ENCODE results near the gene MRTFB.
"Not testable (repeated sequence)": the region's sequence is repeated elsewhere in the genome, so short reads cannot be mapped to it uniquely, and the experiment has no call there.

MRTFB gene

DNA sequence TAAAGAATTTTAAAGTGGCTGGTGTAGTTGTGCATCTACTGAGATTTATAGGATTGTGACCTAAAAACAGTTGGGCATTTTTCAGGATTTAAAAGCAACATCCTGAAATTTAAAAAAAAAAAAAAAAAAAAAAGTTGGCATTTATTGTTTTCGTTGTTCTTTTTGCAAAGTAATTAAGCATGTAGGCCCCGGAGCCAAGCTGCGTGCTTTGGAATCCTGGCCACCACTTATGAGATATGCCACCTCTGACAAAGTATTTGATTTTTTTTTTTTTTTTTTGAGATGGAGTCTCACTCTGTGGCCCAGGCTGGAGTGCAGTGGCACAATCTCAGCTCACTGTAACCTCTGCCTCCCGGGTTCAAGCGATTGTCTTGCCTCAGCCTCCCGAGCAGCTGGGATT lies 112.8 kb downstream of the MRTFB start:
- DNase-seq (ENCODE audit: low read depth in 2 of 2), result not testable (repeated sequence)

GRCh38 chr16:14186007-14186794 lies 115.1 kb downstream of the MRTFB start:
- no peak for DNase-seq (ENCODE audit: low read depth in 2 of 2)

GRCh38 chr16:14186795-14187221 lies 115.7 kb downstream of the MRTFB start:
- no peak for DNase-seq (ENCODE audit: low read depth in 2 of 2)

- DNase-seq (ENCODE audit: low read depth in 2 of 2), result no peak
Measured at GRCh38 chr16:14187517-14188338, 116.6 kb downstream of the MRTFB start.

DNA sequence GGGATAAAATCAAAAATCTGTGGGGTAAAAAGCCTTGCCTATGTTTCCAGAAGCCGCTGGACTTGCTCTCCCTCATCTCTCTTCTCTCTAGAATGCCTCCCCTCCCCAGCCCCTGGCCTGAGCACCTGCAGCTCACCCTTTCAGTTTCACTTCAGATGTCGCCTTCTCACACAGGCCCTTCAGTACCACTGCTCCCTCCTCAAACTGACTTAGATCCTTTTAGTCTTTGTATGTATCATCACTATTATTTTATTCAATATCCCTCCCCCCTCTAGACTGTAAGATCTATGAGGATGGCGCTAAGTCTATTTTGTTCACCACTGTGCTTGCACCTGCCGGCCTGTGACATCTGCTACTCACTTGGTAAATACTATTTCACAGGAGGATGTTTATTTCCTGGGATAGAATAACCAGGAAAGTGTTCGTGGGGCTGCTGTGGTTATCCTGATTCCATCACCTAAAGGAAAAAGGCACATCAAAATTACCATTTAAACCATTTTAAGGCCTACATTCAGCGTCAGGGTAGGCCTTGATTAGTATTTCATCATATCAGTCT lies 122.3 kb downstream of the MRTFB start:
- DNase-seq (ENCODE audit: low read depth in 2 of 2), result peak; percentile 3 to 24

DNA sequence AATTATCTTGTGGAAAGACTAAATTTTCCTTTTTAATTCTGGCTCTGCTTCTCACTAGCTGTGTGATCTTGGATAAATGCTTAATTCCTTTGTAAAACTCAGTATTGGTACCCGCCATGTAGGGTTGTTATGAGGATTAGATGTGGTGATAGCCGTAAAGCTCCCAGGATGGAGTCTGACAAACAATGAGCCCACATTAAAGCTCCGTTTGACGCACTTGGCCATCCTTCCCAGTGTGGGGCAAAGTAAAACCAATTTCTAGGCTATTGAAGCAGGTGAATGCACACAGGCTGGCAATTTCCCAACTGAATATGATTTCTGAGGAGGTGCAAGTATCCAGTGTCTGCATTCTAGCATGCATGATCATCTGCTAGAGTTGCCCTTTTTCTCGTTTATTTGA lies 123.6 kb downstream of the MRTFB start:
- no peak for DNase-seq (ENCODE audit: low read depth in 2 of 2)

DNA sequence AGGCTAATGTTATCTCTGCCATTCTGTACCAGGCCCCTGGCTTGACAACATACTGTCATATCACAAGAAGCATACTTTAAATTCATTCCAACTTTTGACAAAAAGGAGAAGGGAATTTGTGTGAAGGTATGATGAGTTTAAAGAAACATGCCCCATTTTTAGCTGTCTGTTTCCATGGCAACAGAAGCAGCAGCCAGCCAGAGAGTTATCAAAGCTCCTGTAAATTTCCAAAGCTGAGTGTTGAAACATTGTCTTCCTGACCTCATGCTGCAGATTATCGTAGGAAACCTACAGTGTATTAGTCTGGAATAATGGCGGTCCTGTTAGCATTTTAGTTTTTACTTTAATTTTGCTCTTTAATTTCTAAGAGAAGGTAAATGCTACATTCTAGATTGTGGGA lies 124.9 kb downstream of the MRTFB start:
- no peak for DNase-seq (ENCODE audit: low read depth in 2 of 2)

GRCh38 chr16:14196539-14196938 lies 125.4 kb downstream of the MRTFB start:
- no peak for DNase-seq (ENCODE audit: low read depth in 2 of 2)

- no peak for DNase-seq (ENCODE audit: low read depth in 2 of 2)
Measured at GRCh38 chr16:14198012-14198411, 126.9 kb downstream of the MRTFB start.

GRCh38 chr16:14198572-14198971 lies 127.5 kb downstream of the MRTFB start:
- DNase-seq (ENCODE audit: low read depth in 2 of 2), result no peak

DNA sequence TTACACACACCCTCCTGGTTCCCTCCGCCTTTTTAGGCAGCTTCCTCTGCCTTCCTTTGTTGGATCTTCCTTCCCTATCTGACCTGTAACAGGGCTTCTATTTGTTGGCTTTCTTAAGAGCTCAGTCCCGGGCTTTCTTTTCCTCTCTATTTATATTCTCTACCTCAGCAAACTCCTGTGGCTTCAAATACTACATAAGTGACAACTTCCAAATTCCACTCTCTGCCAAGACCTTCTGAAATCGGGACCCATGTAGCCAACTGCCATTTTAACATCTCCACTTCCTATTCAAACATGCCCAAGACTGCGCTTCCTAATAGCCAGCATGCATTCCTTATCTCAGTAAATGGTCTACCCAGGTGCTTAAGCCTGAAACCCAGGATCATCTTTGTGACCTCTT lies 128.1 kb downstream of the MRTFB start:
- DNase-seq (ENCODE audit: low read depth in 2 of 2), result no peak

- no peak for DNase-seq (ENCODE audit: low read depth in 2 of 2)
Measured at GRCh38 chr16:14199624-14200023, 128.5 kb downstream of the MRTFB start.

DNA sequence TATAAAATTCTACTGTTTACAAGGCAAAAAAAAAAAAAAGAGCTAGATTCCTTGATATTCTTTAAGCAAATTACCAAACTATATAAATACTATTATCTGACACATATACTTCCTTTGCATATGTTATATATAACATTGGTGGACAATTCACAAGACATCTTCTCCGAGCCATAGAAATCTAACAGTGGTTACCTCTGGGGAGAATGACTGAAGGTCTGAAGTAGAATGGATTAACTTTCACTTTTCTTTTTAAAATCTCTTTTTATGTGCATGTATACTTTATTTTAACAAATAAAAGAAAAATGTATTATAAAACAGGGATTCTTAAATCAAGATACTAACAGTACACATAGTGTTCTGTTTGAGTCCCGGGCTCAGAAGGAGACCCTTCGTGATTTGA lies 131.0 kb downstream of the MRTFB start:
- no peak for DNase-seq (ENCODE audit: low read depth in 2 of 2)

GRCh38 chr16:14202697-14203096 lies 131.6 kb downstream of the MRTFB start:
- no peak for DNase-seq (ENCODE audit: low read depth in 2 of 2)

DNA sequence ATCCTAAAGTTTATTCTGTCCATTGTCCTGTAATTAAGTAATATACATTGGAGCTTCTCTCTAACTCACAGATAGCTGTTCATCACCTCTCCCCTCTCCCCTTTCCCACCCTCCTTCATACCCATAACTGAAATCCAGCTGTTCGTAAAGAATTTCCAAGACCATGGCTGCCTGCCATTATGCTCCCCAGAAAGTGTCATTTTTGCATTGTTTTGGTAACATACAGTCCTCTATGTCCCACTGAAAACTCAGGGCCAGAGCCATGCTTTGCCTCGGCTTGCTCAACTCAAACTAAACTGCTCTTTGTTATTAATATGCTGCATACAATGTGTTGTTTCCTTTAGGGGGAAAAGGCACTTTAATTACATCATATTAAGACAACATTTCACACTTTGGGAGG lies 132.0 kb downstream of the MRTFB start:
- no peak for DNase-seq (ENCODE audit: low read depth in 2 of 2)

DNA sequence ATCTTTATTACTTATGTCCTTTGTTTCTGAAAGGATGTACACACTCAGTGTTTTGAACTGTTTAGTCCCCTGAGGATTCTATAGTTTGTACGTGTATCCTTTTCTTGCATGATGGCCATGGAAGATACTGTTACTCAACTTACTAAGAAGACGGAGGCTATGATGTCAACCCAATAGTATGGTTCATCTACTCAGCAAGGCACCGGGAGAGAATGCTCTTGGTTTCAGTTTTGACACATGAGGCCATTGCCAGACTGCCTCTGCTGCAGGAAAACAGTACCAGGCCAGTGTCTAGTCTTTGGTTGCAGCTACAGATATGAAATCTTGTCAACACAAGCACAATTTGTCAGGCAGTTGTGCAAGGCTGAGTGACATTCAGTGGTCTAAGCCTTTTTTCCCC lies 134.5 kb downstream of the MRTFB start:
- DNase-seq (ENCODE audit: low read depth in 2 of 2), result no peak

DNA sequence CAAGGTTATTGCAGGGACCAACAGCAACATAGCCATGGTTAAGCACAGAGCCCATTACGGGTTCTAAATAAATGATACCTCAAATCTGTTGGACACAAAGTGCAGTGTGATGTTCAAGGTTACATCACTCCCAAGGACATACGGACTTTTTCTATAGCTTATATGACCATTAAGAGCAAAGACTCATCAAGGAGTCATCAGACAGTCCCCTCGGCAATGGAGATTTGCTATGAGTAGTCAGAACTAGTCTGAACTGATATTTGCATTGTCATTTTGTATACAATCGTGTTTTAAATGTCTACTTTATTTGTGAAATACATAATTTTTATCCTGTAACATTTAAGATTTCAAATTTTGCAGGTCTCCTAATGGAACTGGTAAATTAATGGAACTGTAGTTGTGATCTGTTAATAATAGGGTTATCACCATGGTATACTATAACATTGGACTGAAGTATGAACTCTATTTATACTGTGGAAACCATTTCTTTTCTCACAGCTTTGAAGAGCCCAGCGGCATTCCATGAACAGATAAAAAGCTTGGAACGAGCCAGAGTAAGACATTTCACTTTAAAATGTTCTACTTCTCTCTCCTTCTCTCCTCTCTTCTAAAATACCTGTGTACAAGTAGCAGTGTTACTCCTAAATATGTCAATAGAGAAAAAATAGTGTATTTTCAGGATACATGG lies 140.9 kb downstream of the MRTFB start:
- DNase-seq (ENCODE audit: low read depth in 2 of 2), result no peak

- no peak for DNase-seq (ENCODE audit: low read depth in 2 of 2)
Measured at GRCh38 chr16:14215941-14216340, 144.8 kb downstream of the MRTFB start.

GRCh38 chr16:14219983-14220382 lies 148.9 kb downstream of the MRTFB start:
- DNase-seq (ENCODE audit: low read depth in 2 of 2), result no peak

DNA sequence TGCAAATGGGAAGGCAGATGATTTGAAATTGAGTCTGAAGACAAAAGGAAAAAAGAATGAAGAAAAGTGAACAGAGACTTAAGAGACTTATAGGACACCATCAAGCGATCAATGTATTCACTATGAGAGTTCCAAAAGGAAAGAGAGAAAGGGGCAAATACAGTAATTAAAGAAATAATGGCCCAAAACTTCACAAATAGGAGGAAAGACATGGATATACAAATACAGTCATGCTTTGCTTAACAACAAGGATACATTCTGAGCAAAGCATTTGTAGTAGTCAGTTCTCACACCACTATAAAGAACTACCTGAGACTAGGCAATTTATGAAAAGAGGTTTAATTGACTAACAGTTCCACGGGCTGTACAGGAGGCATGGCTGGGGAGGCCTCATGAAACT lies 152.5 kb downstream of the MRTFB start:
- DNase-seq (ENCODE audit: low read depth in 2 of 2), result no peak

DNA sequence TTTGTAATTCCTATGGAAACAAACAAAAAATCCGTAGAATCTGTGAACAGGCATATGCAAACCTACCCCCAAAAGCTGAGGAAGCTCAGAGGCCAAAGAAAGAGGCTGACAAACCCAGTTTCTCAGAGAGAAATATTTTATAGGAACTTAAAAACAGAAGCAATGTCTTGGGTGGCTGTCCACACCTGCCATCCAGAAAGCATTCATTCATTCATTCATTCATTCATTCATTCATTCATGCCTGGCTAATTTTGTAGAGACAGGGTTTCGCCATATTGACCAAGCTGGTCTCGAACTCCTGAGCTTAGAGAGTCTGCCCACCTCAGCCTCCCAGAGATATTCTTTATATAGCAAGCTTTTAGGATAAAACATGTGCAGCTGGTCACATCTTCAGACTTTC lies 154.3 kb downstream of the MRTFB start:
- no peak for DNase-seq (ENCODE audit: low read depth in 2 of 2)

All from stimulated activated CD4-positive, alpha-beta T cell treated with anti-CD3 and anti-CD28 coated beads, Interleukin-1b, Interleukin-23, amount 100 ng/mL, for 4 hours (primary cell).